ENCODE data around the gene SPIRE2.

The SPIRE2 gene

GRCh38 chr16:89841275-89841674 lies 13.0 kb downstream of the SPIRE2 start:
- DNase-seq (ENCODE audit: low read depth), result no peak

- no peak for DNase-seq (ENCODE audit: low read depth)
These were observed 14.5 kb downstream of the SPIRE2 start for GRCh38 chr16:89842471-89843408.

- no peak for DNase-seq (ENCODE audit: low read depth)
These were observed 15.4 kb downstream of the SPIRE2 start for GRCh38 chr16:89843409-89844350.

GRCh38 chr16:89844739-89845339 lies 16.6 kb downstream of the SPIRE2 start:
- DNase-seq (ENCODE audit: low read depth), result no peak

GRCh38 chr16:89845417-89845816 lies 17.1 kb downstream of the SPIRE2 start:
- no peak for DNase-seq (ENCODE audit: low read depth)

- no peak for DNase-seq (ENCODE audit: low read depth)
These were observed 19.0 kb downstream of the SPIRE2 start for GRCh38 chr16:89847051-89847939.

GRCh38 chr16:89847940-89848297 lies 19.6 kb downstream of the SPIRE2 start:
- DNase-seq (ENCODE audit: low read depth), result no peak

- DNase-seq (ENCODE audit: low read depth), result no peak
These were observed 20.7 kb downstream of the SPIRE2 start for GRCh38 chr16:89848974-89849373.

- DNase-seq (ENCODE audit: low read depth), result no peak
These were observed 25.2 kb downstream of the SPIRE2 start for GRCh38 chr16:89853306-89853993.

- DNase-seq (ENCODE audit: low read depth), result no peak
These were observed 27.1 kb downstream of the SPIRE2 start for GRCh38 chr16:89855301-89855945.

- no peak for DNase-seq (ENCODE audit: low read depth)
These were observed 27.7 kb downstream of the SPIRE2 start for GRCh38 chr16:89855986-89856385.

GRCh38 chr16:89858973-89859614 lies 30.8 kb downstream of the SPIRE2 start:
- DNase-seq (ENCODE audit: low read depth), result no peak

- no peak for DNase-seq (ENCODE audit: low read depth)
These were observed 31.3 kb downstream of the SPIRE2 start for GRCh38 chr16:89859615-89860007.

GRCh38 chr16:89860747-89861304 lies 32.6 kb downstream of the SPIRE2 start:
- DNase-seq (ENCODE audit: low read depth), result no peak

GRCh38 chr16:89861648-89862047 lies 33.4 kb downstream of the SPIRE2 start:
- DNase-seq (ENCODE audit: low read depth), result no peak

GRCh38 chr16:89862732-89863131 lies 34.5 kb downstream of the SPIRE2 start:
- DNase-seq (ENCODE audit: low read depth), result no peak

GRCh38 chr16:89863741-89864526 lies 35.7 kb downstream of the SPIRE2 start:
- DNase-seq (ENCODE audit: low read depth), result no peak

- no peak for DNase-seq (ENCODE audit: low read depth)
These were observed 36.2 kb downstream of the SPIRE2 start for GRCh38 chr16:89864527-89864820.

- no peak for DNase-seq (ENCODE audit: low read depth)
These were observed 39.6 kb downstream of the SPIRE2 start for GRCh38 chr16:89867918-89868317.

All from stromal cell of bone marrow (primary cell).